Adipose tissue (tissue), 3 donors: ENCODE data around the gene JHY. TPM values are rescaled to one million over a fixed set of nuclear protein-coding genes. Genes with fewer than 3 reads are reported as not detected.

Experiments
- H3K27ac ChIP-seq: one replicate; pipeline ENCODE4 v1.5.1; 2013; ENCODE audit warnings: low read depth, low read length
- WGBS, 3 donors: extraction: QIAGEN DNeasy Blood & Tissue Kit; methylation state at CpG; one replicate each; pipeline ENCODE4 v1.1.7; 2013; 5-methylcytosine and 5-hydroxymethylcytosine counted together
- polyA plus RNA-seq, 3 donors: library from polyadenylated mRNA; stranded (reverse); fragments of 200-250 nt; gene quantifications; one replicate each; pipeline ENCODE4 v1.2.3, GENCODE V29; 2013
- donor health status: healthy with polysubstance abuse.
- donor health status: Bipolar disorder and iron deficiency.
- donor health status: healthy.

The JHY gene
- polyA plus RNA-seq, 3 donors = 1.3 to 4.0 (median 3.9) TPM

GRCh38 chr11:122983438-122984185 is 101.1 kb downstream of the JHY start:
- H3K27ac ChIP-seq = no peak overlapping the region
- 9 to 13% (median 10%) methylated on average over 26 of the region's 26 CpGs for WGBS, 3 donors

GRCh38 chr11:122984186-122985011 is 101.8 kb downstream of the JHY start:
- WGBS, 3 donors = 0% methylated on average over 57 to 59 of the region's 59 CpGs
- H3K27ac ChIP-seq = no peak overlapping the region

DNA sequence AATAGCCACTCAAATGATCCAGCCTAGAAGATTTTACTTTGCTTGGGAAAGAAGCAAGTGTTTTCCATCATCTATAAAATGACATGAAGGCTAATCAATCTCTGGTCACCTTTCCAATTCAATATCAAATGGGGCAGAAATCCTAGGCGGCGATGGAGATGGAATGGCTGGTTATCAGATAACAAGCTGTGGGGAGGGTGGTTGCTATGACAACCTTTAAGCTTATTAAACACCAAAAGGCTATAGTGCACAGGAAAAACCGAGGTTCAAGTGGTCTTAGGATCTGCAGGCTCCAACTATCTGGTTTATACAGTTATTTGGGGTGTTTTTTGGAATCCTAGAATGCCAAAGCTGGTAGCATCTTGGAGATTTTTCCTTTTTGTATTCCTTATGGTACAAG is 113.0 kb downstream of the JHY start:
- WGBS, 3 donors = 17 to 42% (median 36%) methylated on average over 3 of the region's 3 CpGs
- no peak overlapping the region for H3K27ac ChIP-seq

- WGBS, 3 donors = 35 to 44% (median 42%) methylated on average over 14 of the region's 14 CpGs
- no peak overlapping the region for H3K27ac ChIP-seq
These were observed 116.3 kb downstream of the JHY start for GRCh38 chr11:122998727-122999366.

GRCh38 chr11:123000721-123001120 is 118.2 kb downstream of the JHY start:
- 78 to 81% (median 79%) methylated on average over 5 of the region's 5 CpGs for WGBS, 3 donors
- no peak overlapping the region for H3K27ac ChIP-seq

DNA sequence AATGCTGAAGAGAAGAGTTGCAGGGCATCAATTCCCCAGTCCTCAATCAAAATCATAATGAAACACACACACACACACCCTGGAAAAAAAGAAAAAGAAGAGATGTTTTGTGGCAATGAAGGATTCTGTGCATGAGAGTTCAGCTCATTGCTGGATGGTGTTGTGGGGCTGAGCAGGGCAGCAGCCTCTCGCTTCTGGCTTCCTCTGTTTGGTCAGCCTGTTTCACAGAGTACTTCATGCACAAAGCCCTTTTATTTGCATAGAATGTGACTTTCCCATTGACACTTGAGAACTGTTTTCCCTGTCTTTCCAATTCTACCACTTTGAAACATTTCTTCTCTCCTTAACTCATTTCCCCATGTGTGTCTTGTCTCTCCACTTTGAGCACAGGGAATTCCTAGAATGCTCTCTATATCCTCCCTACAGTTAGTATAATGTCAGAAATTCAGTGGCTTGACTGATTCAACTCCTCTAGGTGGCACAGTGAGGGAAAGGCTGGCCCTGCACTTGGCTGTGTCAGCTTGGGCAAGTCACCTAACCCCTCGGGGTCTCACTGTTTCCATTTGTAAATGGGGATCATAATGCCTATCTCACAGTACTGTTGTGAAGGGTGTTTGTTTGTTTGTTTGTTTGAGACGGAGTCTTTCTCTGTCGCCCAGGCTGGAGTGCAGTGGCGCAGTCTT is 124.4 kb downstream of the JHY start:
- WGBS, 3 donors = 74 to 90% (median 87%) methylated on average over 5 of the region's 5 CpGs
- H3K27ac ChIP-seq = no peak overlapping the region

Other genes with a start within 250 kb of the JHY start
- gene UBASH3B, start 227.0 kb upstream of the JHY start, polyA plus RNA-seq = 10 to 100 TPM in 1 of 3 donors, 1 to 10 TPM in 2; 1.3 to 14.7 (median 2.4) TPM
- under 1 TPM in 2 of 3 donors, not detected in 1; 0.05 to 0.13 TPM for gene CRTAM, start 44.3 kb upstream of the JHY start, polyA plus RNA-seq
- not detected for gene BSX, start 99.1 kb downstream of the JHY start, polyA plus RNA-seq
- 1,000 to 10,000 TPM in 1 of 3 donors, 100 to 1,000 TPM in 2; 404 to 1,418 (median 864) TPM for gene HSPA8, start 179.4 kb downstream of the JHY start, polyA plus RNA-seq